Measurements from ENCODE around the gene ERP27. TPM values are rescaled to one million over a fixed set of nuclear protein-coding genes. Genes with fewer than 3 reads are reported as not detected.

Gene ERP27
- total RNA-seq, 1 experiment from 2014 or later = not detected

DNA sequence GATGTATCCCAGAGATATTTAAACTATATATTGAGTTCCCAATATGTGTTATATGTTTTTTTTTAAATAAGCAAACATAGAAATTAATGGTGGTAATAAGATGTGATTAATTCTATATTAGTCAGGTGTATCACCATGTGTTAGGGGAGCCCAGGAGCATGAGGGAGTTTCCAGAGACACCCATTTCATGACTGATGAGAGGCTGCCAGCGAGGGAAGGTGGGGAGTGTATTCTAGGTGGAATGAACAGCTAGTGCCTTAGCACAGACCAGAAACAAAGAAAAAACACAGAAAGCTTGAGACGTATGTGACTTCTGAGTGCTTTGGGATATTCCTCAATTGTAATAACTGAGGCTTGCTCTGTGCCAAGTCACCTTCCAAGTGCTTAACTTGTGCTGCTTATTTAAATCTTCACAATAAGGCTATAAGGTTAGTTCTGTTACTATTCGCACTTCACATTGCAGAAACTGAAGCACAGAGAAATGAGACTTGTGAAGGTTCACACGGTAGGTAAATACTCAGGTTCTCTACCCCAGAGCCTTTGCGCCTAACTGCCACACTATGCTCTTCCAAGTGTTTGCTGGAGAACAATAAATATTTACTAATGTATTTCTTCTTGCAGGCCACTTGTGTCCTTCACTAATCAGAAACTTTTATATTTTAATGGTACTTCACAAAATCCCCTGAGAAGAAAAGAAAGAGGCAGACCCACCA lies 34.8 kb downstream of the ERP27 start:
- no TSS peak for BruUV-seq (replicated peaks)
- ChIA-PET POLR2A (interaction anchor here (0.7 to 1.5 kb wide), 3 partner anchors 11 to 57 kb away, joined by 3 to 4 read pairs (median 3); no protein-coding TSS in a partner anchor), CTCF (interaction anchor here (0.5 to 0.7 kb wide), 2 partner anchors 35 to 72 kb away, joined by 3 to 4 read pairs; partner anchors contain the start of gene ERP27)
- Mint-ChIP-seq H3K4me1 (ENCODE audit: insufficient read depth, unreplicated experiment) (peaks cover 25% of the 10 kb centered on the region), H3K27ac (ENCODE audit: low read depth, unreplicated experiment) (no peak overlapping the region), H3K4me3 (ENCODE audit: unreplicated experiment) (no peak overlapping the region), H3K27me3 (ENCODE audit: insufficient read depth, unreplicated experiment) (no peaks in the 10 kb centered on the region), H3K9me3 (ENCODE audit: unreplicated experiment) (no peaks in the 10 kb centered on the region), H3K36me3 (ENCODE audit: insufficient read depth, unreplicated experiment) (no peaks in the 10 kb centered on the region)
- intact Hi-C loops (cut with micrococcal nuclease) = no loop called here
- no peak for DNase-seq (ENCODE audit: unreplicated experiment)
- TF ChIP-seq, protein P1, sequence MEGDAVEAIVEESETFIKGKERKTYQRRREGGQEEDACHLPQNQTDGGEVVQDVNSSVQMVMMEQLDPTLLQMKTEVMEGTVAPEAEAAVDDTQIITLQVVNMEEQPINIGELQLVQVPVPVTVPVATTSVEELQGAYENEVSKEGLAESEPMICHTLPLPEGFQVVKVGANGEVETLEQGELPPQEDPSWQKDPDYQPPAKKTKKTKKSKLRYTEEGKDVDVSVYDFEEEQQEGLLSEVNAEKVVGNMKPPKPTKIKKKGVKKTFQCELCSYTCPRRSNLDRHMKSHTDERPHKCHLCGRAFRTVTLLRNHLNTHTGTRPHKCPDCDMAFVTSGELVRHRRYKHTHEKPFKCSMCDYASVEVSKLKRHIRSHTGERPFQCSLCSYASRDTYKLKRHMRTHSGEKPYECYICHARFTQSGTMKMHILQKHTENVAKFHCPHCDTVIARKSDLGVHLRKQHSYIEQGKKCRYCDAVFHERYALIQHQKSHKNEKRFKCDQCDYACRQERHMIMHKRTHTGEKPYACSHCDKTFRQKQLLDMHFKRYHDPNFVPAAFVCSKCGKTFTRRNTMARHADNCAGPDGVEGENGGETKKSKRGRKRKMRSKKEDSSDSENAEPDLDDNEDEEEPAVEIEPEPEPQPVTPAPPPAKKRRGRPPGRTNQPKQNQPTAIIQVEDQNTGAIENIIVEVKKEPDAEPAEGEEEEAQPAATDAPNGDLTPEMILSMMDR (IDR thresholded peaks at IDR 0.05; ENCODE audit: unreplicated experiment) = no peak

DNA sequence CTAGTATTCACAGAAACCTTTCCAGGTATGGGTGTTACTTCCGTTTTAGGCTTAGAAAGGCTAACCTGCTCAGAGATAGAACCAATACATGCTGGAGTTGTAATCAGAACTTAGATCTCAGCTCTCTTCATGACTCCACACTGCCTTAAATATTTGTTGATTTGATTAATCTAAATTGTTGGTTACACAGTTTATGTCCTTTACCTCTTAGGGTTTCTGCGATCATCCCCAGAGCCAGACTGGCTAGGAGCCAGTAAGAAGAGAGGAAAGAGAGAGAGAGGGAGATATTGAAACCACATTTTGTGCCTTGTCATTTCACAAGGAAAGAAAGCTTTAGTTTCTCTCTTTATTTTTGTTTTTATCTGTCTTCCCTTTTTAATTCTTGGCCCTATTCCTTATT lies 35.9 kb downstream of the ERP27 start:
- Mint-ChIP-seq H3K4me1 (ENCODE audit: insufficient read depth, unreplicated experiment) (peaks cover 19% of the 10 kb centered on the region), H3K27ac (ENCODE audit: low read depth, unreplicated experiment) (no peak overlapping the region), H3K4me3 (ENCODE audit: unreplicated experiment) (no peak overlapping the region), H3K36me3 (ENCODE audit: insufficient read depth, unreplicated experiment) (no peaks in the 10 kb centered on the region), H3K9me3 (ENCODE audit: unreplicated experiment) (no peaks in the 10 kb centered on the region), H3K27me3 (ENCODE audit: insufficient read depth, unreplicated experiment) (no peaks in the 10 kb centered on the region)
- no TSS peak for BruUV-seq (replicated peaks)
- ChIA-PET CTCF (interaction anchor here (0.7 kb wide), 1 partner anchor 14 kb away, joined by 4 read pairs; no protein-coding TSS in a partner anchor), POLR2A (interaction anchor here (0.6 to 1.5 kb wide), 5 partner anchors 12 to 115 kb away, joined by 3 to 7 read pairs (median 3); no protein-coding TSS in a partner anchor)
- DNase-seq (ENCODE audit: unreplicated experiment) = no peak
- TF ChIP-seq, protein P1 (IDR thresholded peaks at IDR 0.05; ENCODE audit: unreplicated experiment) = no peak
- intact Hi-C loops (cut with micrococcal nuclease) = no loop called here

DNA sequence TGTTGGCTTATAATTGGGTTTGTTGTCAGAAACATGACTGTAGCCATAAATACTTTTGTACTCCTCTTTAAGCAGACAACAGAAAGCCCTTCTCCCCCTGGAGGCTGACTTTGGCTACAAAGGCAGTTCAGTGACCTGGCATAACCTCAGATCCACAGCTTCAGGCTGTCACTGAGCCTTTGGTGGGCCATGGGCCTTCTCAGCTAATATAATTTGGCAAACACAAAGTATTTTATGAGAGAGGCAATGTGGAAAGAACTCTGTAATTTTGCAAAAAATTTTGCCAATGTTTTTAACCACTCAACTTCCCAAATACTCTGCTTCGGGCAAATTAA lies 37.1 kb downstream of the ERP27 start:
- Mint-ChIP-seq H3K27ac (ENCODE audit: low read depth, unreplicated experiment) (no peak overlapping the region), H3K4me1 (ENCODE audit: insufficient read depth, unreplicated experiment) (peaks cover 27% of the 10 kb centered on the region), H3K27me3 (ENCODE audit: insufficient read depth, unreplicated experiment) (no peaks in the 10 kb centered on the region), H3K4me3 (ENCODE audit: unreplicated experiment) (no peak overlapping the region), H3K9me3 (ENCODE audit: unreplicated experiment) (no peaks in the 10 kb centered on the region), H3K36me3 (ENCODE audit: insufficient read depth, unreplicated experiment) (no peaks in the 10 kb centered on the region)
- DNase-seq (ENCODE audit: unreplicated experiment) = no peak
- TF ChIP-seq, protein P1 (IDR thresholded peaks at IDR 0.05; ENCODE audit: unreplicated experiment) = no peak
- intact Hi-C loops (cut with micrococcal nuclease) = no loop called here
- ChIA-PET CTCF (interaction anchor here (0.6 to 1.3 kb wide), 2 partner anchors 12 to 51 kb away, joined by 3 read pairs; no protein-coding TSS in a partner anchor), POLR2A (interaction anchor here (0.6 to 0.7 kb wide), 2 partner anchors 30 to 96 kb away, joined by 3 to 5 read pairs; no protein-coding TSS in a partner anchor)
- BruUV-seq (replicated peaks) = no TSS peak

DNA sequence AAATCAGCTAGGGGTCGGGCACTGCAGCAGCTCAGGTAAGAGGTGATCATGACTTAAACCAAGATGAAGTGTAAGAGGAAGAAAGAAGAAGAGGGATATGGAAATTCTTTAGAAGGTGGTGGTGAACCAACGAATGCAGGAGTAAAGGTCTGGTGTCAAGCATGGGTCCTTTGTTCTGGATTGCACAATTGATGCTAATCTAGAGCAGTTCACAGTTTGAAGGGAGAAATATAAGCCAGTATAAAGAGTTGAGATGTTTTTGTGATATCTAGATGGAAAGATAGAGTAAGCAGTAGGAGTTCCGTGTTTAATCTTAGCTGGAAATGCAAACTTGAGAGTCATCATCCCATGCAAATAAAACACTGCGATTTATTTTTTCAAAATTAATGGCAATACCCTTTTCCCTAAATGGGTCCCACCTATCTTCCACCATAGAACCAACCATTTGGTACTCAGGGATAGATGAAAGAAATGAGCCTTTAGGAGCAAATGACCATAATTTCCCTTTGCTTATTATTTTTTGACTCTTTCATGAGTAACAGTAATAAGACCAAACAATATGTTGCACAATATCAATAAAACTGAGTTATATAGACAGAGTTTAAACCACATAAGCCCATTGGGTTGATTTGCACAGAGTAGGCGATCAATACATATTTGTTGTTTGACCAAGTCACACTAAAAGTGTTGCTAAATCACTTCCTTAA lies 37.7 kb downstream of the ERP27 start:
- TF ChIP-seq, protein P1 (IDR thresholded peaks at IDR 0.05; ENCODE audit: unreplicated experiment) = no peak
- no peaks in the 10 kb centered on the region for H3K27me3 Mint-ChIP-seq (ENCODE audit: insufficient read depth, unreplicated experiment)
- BruUV-seq (replicated peaks) = no TSS peak
- H3K36me3 Mint-ChIP-seq (ENCODE audit: insufficient read depth, unreplicated experiment) = no peaks in the 10 kb centered on the region
- H3K9me3 Mint-ChIP-seq (ENCODE audit: unreplicated experiment) = no peaks in the 10 kb centered on the region
- no peak overlapping the region for H3K27ac Mint-ChIP-seq (ENCODE audit: low read depth, unreplicated experiment)
- intact Hi-C loops (cut with micrococcal nuclease) = no loop called here
- H3K4me1 Mint-ChIP-seq (ENCODE audit: insufficient read depth, unreplicated experiment) = peaks cover 26% of the 10 kb centered on the region
- H3K4me3 Mint-ChIP-seq (ENCODE audit: unreplicated experiment) = no peak overlapping the region
- POLR2A ChIA-PET = interaction anchor here (0.7 kb wide), 1 partner anchor 97 kb away, joined by 3 read pairs; no protein-coding TSS in a partner anchor
- DNase-seq (ENCODE audit: unreplicated experiment) = no peak
- CTCF ChIA-PET = interaction anchor here (1.3 kb wide), 1 partner anchor 12 kb away, joined by 3 read pairs; no protein-coding TSS in a partner anchor
